ENCODE measurements around the gene SMIM10L2A.

- TF ChIP-seq RAD21 (IDR thresholded peaks at IDR 0.05 in 1 of 2, conservative IDR thresholded peaks at IDR 0.05 in 1 of 2; ENCODE audit: low read depth in 2 of 2, low read length in 2 of 2) (no peak), POLR2A (IDR thresholded peaks at IDR 0.05; ENCODE audit: control extremely low read depth in 1 of 2, low read depth in 2 of 2, low read length in 2 of 2) (no peak), EP300 (IDR thresholded peaks at IDR 0.05; ENCODE audit: borderline replicate concordance in 1 of 2, low read depth in 2 of 2, low read length in 2 of 2) (no peak), POLR2AphosphoS5 (IDR thresholded peaks at IDR 0.05; ENCODE audit: low read depth, low read length) (no peak), EZH2 (IDR thresholded peaks at IDR 0.05; ENCODE audit: low read depth, low read length, severe bottlenecking) (no peak), CTCF (IDR thresholded peaks at IDR 0.05; ENCODE audit: control extremely low read depth in 1 of 3, insufficient read depth in 1 of 3, low read depth in 1 of 3, low read length in 3 of 3) (no peak), RNF2 (IDR thresholded peaks at IDR 0.05; ENCODE audit: borderline replicate concordance, low read depth, low read length, missing control alignments, poor library complexity, severe bottlenecking) (no peak), KDM5A (IDR thresholded peaks at IDR 0.05; ENCODE audit: low read length) (no peak), MAX (IDR thresholded peaks at IDR 0.05) (no peak), JUND (IDR thresholded peaks at IDR 0.05; ENCODE audit: low read length) (no peak), ATF3 (IDR thresholded peaks at IDR 0.05; ENCODE audit: insufficient read depth, low read depth, low read length) (no peak)
These were observed 14.2 kb downstream of the SMIM10L2A start for GRCh38 chrX:135435933-135436332.
